Measurements from ENCODE around the gene RER1.

The RER1 gene

DNA sequence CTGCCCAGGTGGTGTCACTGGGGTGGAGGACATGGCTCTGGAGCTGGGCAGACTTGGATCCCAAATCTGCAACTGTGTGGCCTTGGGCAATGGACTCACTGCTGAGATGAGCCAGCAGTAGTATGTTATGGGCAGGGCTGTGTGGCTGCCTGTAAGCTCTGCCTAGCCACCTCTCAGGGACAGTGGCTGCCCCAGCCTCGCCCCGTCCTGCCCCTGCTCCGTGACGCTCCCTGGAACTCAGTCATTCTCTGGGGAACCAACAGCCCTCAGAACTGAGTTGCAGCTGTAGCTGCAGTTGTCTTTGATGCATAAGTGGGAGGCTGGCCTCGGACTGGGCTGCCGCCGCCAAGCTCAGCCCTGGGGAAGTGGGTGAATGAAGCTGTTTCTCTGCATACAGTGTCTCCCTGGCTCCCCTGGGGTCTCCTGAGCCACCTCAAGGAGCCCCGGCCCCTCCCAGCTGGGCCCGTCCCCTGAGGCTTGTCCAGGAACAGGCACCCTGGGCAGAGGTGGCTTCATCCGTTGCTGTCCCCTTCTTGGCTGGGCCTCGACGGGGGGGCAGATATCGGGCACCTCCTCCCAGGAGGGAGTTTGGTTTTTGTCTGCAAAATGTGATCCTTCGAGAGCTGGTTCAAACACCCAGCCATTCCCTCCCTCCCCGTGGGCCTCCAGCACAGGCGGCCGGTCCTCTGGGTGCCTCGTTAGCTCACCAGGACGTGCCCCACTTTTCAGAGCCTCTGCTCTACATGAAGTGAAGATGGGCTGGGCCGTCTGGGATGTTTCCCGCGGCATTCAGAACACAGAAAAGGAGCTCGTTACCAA is 58.2 kb downstream of the RER1 start:
- DNase-seq: no peak

DNA sequence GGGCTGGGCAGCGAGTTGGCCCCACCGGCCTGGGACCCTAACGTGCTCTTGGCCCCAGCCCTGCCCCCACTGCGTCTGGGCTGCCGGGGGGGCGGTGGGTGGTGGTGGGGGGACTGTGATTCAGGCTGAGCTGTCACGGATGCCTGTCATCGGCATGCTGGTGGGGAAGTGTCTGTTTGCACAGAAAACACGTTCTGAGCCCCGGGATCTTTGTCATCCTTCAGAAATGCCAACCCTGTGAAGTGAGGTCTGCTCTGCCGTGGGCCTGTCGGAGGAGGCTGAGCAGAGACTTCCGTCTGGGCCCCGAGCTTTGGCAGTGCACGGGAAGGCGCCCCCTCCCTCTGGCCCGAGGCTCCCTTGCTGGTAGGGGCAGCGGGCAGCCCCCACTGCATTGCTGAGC is 60.1 kb downstream of the RER1 start:
- DNase-seq: no peak

DNA sequence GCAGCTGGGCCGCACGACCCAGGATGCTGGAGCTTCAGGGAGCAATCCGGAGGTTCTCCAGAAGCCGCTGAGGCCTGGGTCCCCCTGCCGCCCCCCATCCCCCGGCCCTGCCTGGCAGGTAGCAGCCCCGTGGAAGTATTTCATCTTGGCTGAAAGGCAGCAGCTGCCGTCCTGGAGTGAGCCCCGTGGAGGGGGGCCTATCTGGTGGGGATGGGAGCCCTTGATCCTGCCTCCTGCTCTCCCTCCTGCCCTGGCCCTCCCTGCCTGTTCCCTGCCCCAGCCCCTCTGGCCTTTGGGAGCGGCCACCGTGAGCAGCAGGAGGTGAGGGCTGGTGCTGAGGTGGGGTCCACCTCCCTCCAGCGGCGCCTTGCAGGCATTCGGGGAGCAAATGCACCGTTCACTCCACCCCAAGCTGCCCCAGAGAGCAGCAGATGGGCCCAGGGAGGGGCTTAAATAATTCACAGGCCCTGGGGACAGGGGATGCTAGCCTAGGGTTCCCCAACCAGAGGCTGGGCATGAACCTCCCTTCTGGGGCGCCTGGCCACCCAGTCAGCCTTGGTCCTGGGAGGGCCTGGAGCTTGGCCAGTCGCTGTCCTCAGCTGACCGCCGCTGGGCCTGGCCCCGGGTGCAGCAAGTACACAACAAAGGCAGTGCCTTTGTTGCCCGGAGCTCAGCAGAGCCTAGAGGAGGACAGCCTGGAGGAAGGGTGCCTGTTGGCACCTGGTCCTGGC is 60.7 kb downstream of the RER1 start:
- DNase-seq: no peak

DNA sequence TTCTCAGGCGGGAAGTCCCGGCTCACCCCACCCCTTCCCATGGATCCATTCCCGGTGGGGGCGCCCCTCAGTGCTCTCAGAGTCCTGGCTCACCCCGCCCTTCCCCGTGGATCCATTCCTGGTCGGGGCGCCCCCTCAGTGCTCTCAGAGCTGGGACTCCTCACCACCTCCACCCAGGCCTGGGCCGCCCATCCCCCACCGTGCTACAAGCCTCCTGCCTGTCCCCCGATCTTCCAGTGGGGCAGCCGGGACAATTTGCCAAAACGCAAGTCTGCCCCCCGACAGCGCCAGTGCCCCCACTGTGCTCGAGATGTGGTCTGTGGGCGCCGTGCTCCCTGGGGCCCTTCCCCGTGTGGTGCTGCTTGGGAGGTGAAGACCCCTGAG is 61.3 kb downstream of the RER1 start:
- DNase-seq: no peak

DNA sequence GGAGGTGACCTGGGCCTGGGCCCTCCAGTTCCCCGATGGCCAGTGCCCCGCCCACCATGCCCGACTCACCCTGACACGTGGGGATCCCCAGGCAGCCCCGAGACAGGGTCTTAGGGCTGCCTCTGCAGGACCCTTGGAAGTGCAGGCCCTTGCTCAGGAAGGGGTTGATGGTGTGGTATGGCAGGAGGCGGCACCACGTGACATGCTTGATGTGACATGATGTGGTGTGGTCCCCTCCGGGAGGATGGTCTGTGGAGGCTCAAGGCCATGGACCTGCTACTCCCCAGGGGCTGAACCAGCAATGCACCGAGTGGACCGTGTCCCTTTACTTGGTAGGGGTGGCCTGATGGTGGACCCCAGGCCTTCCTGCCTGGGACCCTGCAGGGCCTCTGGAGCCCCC is 62.6 kb downstream of the RER1 start:
- DNase-seq: no peak
